NCI-H774 (cell line): ENCODE data around the gene FOXE3.
A peak's percentile ranks its signal among the peaks of the same experiment; 100 is the strongest.

Experiments used
- DNase-seq: peaks from one replicate; lab custom pipeline; 2025; lab: John Stamatoyannopoulos, UW

Gene FOXE3

GRCh38 chr1:47435506-47436303 is 19.6 kb downstream of the FOXE3 start:
- DNase-seq, result no peak

GRCh38 chr1:47436304-47436978 is 20.4 kb downstream of the FOXE3 start:
- peak; percentile 75 for DNase-seq

DNA sequence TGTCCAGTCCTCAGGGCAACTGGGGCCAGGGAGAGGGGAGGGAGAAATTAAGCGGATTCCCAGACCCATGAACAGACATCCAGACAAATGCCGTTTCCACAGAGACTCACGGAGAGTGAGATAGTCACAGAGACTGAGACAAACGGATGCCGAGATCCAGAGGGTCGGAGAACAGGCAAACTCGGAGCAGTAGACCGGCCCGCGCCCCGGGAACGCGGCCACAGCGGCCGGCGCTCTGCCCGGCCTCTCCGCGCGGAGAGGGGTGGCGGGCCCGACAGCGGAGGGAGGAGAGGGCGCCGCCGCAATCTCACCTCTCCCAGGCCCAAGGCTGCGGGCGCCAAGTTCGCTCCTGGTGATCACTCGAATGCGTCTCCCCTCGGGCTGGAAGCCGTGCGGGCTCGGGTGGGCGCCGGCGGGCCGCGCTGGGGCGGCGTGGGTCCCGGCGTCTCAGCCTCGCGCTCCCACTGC is 20.9 kb downstream of the FOXE3 start:
- no peak for DNase-seq

DNA sequence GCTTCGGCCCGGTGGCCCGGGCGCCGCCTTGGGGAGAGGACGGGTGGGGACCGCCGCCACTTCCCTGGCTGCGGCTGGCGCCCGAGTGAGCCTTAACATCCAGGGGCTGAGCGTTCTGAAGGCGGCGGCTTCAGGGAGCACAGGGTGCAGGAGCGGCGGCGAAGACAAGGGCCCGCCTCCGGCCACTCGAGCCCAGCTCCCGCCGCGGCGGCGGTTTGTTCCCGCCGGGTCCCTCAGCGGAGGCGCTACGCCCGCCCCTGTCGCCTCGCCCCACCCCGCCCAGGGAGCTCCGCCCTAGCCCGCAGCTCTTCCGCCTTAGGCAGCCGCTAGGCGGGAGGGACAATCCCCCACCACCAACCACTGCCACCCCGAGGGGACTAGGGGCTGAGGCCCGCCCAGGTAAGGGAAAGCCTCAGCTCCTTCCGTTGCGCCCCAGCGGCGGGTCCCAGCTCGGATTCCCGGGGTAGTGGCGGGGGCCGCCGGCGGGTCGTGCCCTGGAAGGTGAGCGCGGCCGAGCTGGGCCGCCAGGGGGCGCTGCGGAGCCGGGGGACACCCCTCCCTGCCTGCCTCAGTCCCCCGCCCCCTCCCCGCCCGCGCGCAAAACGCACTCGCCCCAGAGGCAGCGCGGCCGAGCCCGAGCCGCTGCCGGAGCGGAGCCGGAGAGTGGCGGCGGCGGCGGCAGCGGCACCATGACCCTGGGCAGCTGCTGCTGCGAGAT is 21.5 kb downstream of the FOXE3 start, which contains the start of gene FOXD2:
Gene FOXD2, plus strand, starts transcription at position 598 of the 718 bp plus-strand sequence. Its CDS starts 92 bp downstream, at position 690.
- DNase-seq, result peak; percentile 95

DNA sequence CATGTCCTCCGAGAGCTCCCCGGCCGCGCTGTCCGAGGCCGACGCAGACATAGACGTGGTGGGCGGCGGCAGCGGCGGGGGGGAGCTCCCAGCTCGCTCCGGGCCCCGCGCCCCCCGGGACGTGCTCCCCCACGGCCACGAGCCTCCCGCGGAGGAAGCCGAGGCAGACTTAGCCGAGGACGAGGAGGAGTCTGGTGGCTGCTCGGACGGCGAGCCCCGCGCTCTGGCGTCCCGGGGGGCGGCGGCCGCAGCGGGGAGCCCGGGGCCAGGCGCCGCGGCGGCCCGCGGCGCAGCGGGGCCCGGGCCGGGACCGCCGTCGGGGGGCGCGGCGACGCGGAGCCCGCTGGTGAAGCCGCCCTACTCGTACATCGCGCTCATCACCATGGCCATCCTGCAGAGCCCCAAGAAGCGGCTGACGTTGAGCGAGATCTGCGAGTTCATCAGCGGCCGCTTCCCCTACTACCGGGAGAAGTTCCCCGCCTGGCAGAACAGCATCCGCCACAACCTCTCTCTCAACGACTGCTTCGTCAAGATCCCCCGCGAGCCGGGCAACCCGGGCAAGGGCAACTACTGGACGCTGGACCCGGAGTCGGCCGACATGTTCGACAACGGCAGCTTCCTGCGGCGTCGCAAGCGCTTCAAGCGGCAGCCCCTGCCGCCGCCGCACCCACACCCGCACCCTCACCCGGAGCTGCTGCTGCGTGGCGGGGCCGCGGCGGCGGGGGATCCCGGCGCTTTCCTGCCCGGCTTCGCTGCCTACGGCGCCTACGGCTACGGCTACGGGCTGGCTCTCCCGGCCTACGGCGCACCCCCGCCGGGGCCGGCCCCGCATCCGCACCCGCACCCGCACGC is 22.3 kb downstream of the FOXE3 start:
- no peak for DNase-seq

DNA sequence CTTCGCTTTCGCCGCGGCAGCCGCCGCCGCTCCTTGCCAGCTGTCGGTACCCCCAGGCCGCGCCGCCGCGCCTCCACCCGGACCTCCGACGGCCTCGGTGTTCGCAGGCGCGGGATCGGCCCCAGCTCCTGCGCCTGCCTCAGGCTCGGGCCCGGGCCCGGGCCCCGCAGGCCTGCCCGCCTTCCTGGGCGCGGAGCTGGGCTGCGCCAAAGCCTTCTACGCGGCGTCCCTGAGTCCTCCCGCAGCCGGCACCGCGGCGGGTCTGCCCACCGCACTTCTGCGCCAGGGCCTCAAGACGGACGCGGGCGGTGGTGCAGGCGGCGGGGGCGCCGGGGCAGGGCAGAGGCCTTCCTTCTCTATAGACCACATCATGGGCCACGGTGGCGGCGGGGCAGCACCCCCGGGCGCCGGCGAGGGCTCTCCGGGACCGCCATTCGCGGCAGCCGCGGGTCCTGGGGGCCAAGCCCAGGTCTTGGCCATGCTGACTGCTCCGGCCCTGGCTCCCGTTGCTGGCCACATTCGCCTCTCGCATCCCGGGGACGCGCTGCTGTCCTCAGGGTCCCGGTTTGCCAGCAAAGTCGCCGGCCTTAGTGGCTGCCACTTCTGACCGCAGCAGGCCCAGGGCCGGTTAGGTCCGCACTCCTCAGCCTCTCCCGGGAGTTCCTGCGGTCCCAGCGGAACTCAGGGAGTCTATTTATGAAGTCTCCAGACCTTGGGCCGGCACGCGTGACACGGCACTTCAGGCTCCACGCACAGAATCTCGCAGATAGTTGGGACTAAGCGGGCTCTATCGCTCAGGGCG is 23.1 kb downstream of the FOXE3 start:
- no peak for DNase-seq

DNA sequence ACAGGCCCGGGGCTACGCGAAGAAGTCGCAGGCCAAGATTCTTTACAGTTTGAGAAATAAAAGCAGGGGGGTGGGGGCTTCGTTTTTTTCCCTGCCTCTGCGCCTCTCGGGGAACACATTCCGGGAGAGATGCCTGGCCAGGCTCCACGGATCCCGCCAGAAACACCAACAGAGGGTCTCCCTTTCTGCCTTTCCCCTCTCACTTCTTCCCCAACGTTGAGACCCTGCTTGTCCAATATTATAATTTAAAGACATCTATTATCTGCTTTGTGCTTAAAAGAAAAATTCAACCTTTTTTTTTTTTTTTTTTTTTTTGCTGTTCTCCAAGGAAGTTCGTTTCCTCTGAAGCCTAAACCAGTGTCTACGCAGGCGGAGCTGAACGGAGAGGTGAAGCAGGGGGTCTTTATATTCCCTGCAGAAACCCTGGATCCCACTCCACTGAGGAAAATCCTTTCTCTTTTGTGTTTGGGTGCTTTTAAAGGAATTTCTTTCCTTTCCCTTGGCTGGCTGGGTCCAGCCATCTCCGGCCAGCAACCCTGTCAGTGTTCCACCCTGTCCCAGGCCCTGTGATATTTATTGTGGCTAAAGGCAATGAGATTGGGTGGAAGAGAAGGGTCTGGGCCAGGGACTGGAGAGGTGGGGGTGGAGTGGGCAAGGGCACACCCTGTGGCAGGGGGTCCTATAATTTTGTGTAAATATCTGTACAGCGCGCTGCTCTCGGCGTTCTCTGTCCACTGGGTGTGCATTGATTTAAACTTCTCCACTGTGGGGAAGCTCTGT is 23.9 kb downstream of the FOXE3 start:
- DNase-seq, result no peak

GRCh38 chr1:47440599-47441081 is 24.6 kb downstream of the FOXE3 start:
- DNase-seq, result no peak

DNA sequence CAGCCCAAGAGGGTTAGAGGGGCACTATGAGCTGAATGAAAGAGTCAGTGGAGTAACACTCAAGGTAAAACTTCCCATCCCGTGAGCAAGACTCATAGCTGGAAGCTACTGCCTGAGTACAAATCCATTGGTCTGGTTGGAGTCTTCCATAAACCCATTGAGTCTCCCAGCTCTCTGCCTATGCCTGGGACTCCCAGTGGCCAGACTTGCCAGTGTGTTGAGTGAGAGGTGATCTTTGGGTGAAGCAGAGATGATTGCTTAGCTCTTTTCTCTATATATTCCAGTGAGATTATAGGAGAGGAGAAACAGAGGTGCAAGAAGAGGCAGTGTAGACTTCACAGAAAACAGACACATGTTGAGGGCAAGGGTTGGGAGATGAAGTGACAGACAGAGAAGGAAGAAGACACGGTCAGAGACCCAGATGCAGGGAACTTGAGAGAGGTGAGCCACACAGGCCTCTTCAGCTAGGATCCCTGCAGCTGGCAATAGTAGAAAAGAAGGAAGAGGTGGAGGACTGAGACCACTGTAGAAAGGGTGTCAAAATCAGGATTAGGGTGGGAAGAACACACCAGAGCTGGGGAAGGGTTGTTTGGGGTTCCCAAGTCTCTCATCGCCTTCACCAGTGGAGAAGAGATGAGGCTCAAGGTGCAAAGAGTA is 25.5 kb downstream of the FOXE3 start:
- no peak for DNase-seq

DNA sequence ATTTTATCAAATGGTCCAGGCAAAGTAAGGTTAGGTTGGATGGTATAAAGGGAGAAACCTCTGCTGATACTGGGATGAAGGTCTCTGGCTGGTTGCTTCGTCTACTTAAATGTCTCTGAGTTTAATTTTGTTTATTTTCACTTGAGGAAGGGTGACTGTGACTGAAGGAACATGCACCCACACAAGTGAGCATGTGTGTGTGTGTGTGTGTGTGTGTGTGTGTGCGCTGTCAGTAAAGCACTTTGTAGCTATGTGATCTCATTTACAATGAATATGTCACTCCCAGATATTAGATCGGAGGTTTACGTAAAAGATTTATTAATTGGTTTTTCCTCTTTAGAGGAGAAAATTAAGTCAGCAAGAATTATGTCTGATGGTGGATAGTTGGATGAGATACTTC is 26.1 kb downstream of the FOXE3 start:
- DNase-seq, result no peak

GRCh38 chr1:47442842-47443529 is 26.9 kb downstream of the FOXE3 start:
- DNase-seq, result no peak

GRCh38 chr1:47443530-47444296 is 27.6 kb downstream of the FOXE3 start:
- no peak for DNase-seq

- no peak for DNase-seq
These were observed 28.1 kb downstream of the FOXE3 start for GRCh38 chr1:47444297-47444561.

DNA sequence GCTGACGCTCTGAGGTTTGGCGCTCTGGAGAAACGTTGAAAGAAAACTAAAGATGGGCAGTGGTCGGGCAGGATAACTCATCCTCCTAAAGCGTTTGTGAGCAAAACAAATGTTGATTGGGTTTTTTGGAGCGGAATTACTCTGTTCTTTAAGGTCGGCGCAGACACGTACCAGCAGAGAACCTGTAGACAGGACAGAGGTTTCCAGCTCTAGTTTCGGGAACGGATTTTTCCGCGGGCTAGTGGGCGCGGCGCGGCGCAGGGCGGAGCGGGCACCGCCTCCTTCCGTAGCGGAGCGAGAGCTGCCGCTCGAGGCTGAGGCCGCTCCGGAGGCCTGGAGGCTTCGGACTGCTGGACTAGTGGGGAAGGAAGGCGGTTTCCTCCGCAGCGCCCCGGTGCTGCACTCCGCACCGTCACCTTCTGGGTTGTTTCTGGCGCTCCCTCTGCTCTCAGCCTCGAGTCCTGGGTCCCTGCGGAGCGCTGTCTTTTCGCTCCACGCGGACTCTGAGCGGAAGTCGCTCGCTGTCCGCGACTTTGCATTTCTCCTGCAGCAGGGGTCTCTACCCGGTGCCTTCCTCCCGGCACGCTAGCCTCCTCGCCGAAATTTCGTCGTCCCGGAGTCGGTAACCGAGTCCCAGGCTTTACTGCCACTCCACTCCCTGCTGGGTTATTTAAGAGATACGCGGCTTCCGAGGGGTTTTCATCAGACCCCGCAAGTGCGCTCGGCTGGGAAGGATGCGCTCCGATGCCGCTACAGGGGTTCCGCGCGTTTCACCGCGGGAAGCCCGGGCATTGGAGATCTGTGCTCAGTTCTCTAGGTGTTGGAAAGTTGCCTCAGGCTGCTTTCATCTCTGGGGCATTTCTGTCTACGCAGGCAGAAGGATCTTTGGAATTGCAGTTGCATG is 28.7 kb downstream of the FOXE3 start:
- DNase-seq, result no peak

GRCh38 chr1:47445823-47446550 is 29.9 kb downstream of the FOXE3 start:
- DNase-seq, result no peak

GRCh38 chr1:47448462-47449222 is 32.6 kb downstream of the FOXE3 start:
- DNase-seq, result no peak
